Measurements from ENCODE around the gene ACTRT2. TPM values are rescaled to one million over a fixed set of nuclear protein-coding genes. Genes with fewer than 3 reads are reported as not detected.

Gene ACTRT2
- total RNA-seq, 4 donors from 2014 or later = not detected

DNA sequence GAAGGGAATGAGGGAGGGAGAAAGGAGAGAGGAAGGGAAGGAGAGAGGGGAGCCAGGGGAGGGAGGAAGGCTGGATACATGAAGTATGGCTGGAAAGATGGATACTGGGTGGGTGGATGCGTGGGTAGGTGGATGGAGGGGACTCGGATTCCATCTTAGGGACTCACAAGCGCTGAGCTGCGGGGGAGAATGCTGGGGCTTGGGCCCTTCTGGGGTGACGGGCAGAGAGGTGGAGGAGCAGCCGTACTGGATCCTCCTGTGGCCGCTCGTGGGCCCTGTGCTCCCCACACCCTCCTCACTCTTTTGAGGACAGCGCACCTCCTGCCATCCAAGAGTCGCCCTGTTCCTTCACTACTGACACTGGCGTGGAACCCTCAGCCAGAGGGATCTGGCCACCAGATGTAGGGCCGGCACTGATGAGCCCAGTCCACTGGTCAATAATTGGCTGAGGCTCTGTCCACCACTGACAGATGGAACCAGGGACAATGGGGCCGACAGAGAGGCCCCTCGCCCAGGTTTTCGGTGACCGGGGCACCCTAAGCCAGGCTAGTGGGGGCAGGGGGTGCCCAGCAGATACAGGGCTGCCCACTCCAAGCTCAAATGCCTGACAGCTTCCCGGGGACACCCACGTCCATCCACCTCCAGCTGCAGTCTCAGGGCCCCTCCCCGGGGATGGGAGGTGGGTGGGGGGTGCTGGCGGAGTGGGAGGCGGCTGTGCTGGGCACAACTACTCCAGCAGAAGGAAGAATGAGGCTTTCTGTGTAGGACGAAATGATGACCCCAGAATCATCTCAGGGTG lies 4.4 kb upstream of the ACTRT2 start:
- no peak for DNase-seq (ENCODE audit: low spot score in 2 of 2)
- no peak overlapping the region for H3K4me3 ChIP-seq
- H3K4me1 ChIP-seq = peaks cover 0 to 15% (median 0%) of the 10 kb centered on the region in 4 donors
- H3K27me3 ChIP-seq = peaks cover 0 to 40% of the 10 kb centered on the region in 2 donors
- TF ChIP-seq EP300 (IDR thresholded peaks at IDR 0.05) = no peak
- no peak for TF ChIP-seq POLR2A (IDR thresholded peaks at IDR 0.05)
- TF ChIP-seq, protein P1, sequence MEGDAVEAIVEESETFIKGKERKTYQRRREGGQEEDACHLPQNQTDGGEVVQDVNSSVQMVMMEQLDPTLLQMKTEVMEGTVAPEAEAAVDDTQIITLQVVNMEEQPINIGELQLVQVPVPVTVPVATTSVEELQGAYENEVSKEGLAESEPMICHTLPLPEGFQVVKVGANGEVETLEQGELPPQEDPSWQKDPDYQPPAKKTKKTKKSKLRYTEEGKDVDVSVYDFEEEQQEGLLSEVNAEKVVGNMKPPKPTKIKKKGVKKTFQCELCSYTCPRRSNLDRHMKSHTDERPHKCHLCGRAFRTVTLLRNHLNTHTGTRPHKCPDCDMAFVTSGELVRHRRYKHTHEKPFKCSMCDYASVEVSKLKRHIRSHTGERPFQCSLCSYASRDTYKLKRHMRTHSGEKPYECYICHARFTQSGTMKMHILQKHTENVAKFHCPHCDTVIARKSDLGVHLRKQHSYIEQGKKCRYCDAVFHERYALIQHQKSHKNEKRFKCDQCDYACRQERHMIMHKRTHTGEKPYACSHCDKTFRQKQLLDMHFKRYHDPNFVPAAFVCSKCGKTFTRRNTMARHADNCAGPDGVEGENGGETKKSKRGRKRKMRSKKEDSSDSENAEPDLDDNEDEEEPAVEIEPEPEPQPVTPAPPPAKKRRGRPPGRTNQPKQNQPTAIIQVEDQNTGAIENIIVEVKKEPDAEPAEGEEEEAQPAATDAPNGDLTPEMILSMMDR (IDR thresholded peaks at IDR 0.05) = no peak
- 55 to 67% methylated on average over 19 to 21 of the region's 22 CpGs for WGBS, 2 donors
- no peaks in the 10 kb centered on the region for H3K36me3 ChIP-seq
- H3K27ac ChIP-seq = no peak overlapping the region
- no peaks in the 10 kb centered on the region for H3K9me3 ChIP-seq

GRCh38 chr1:3017440-3018050 lies 3.7 kb upstream of the ACTRT2 start:
- Histone ChIP-seq H3K4me3 (no peak overlapping the region), H3K27me3 (peaks cover 0 to 40% of the 10 kb centered on the region in 2 donors), H3K27ac (no peak overlapping the region), H3K4me1 (peaks cover 0 to 8% (median 0%) of the 10 kb centered on the region in 4 donors), H3K9me3 (no peaks in the 10 kb centered on the region), H3K36me3 (no peaks in the 10 kb centered on the region)
- TF ChIP-seq POLR2A (IDR thresholded peaks at IDR 0.05) = no peak
- 61 to 72% methylated on average over 16 to 17 of the region's 17 CpGs for WGBS, 2 donors
- DNase-seq (ENCODE audit: low spot score in 2 of 2) = no peak

GRCh38 chr1:3018051-3018471 lies 3.2 kb upstream of the ACTRT2 start:
- WGBS, 2 donors = 96 to 98% methylated on average over 12 to 15 of the region's 16 CpGs
- DNase-seq (ENCODE audit: low spot score in 2 of 2) = no peak
- H3K27me3 ChIP-seq = peaks cover 0 to 36% of the 10 kb centered on the region in 2 donors

GRCh38 chr1:3018576-3018975 lies 2.7 kb upstream of the ACTRT2 start:
- no peak overlapping the region for H3K4me3 ChIP-seq
- no peak overlapping the region for H3K27ac ChIP-seq
- H3K27me3 ChIP-seq = peaks cover 0 to 32% of the 10 kb centered on the region in 2 donors
- no peaks in the 10 kb centered on the region for H3K9me3 ChIP-seq
- 87 to 91% methylated on average over 14 to 16 of the region's 16 CpGs for WGBS, 2 donors
- H3K4me1 ChIP-seq = peaks cover 0 to 3% (median 0%) of the 10 kb centered on the region in 4 donors
- H3K36me3 ChIP-seq = no peaks in the 10 kb centered on the region
- DNase-seq (ENCODE audit: low spot score in 2 of 2) = no peak
- TF ChIP-seq EP300 (IDR thresholded peaks at IDR 0.05) (no peak), POLR2A (IDR thresholded peaks at IDR 0.05) (no peak)
- TF ChIP-seq, protein P1 (IDR thresholded peaks at IDR 0.05) = no peak

More at GRCh38 chr1:3018051-3018471, 3.2 kb upstream of the ACTRT2 start:
- peaks cover 0 to 3% (median 0%) of the 10 kb centered on the region in 4 donors for H3K4me1 ChIP-seq
- TF ChIP-seq POLR2A (IDR thresholded peaks at IDR 0.05) (no peak), EP300 (IDR thresholded peaks at IDR 0.05) (no peak)
- TF ChIP-seq, protein P1 (IDR thresholded peaks at IDR 0.05) = no peak
- no peak overlapping the region for H3K27ac ChIP-seq
- H3K4me3 ChIP-seq = no peak overlapping the region
- H3K36me3 ChIP-seq = no peaks in the 10 kb centered on the region
- H3K9me3 ChIP-seq = no peaks in the 10 kb centered on the region

DNA sequence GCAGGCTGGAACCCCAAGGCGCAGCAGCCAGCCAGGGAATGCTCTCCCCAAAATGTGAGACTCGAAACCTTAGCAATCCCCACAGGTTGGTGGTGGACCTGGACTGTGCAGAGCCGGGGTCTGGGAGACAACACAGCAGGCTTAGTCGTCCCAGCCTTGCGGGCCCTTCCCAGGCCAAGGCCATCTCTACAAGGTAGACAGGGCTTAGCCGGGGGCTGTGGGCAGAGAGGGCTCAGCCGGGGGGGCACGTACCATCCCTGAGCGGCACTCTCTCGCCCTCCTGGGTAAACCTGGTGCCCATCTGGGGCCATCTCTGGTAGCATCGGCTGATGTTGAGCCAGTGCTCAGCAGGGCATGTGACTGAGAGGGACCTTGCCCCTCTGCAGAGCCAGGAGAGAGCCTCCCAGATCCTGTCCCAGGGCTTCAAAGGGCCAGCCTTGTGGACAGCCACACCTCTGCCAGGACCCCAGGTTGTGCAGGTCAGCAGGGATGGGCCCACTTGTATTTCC lies 2.2 kb upstream of the ACTRT2 start:
- DNase-seq (ENCODE audit: low spot score in 2 of 2) = no peak
- H3K27ac ChIP-seq = no peak overlapping the region
- no peaks in the 10 kb centered on the region for H3K9me3 ChIP-seq
- H3K27me3 ChIP-seq = peaks cover 0 to 28% of the 10 kb centered on the region in 2 donors
- WGBS, 2 donors = 95 to 97% methylated on average over 5 to 11 of the region's 11 CpGs
- peaks cover 0 to 3% (median 0%) of the 10 kb centered on the region in 4 donors for H3K4me1 ChIP-seq
- TF ChIP-seq EP300 (IDR thresholded peaks at IDR 0.05) (no peak), POLR2A (IDR thresholded peaks at IDR 0.05) (no peak)
- TF ChIP-seq, protein P1 (IDR thresholded peaks at IDR 0.05) = no peak
- H3K4me3 ChIP-seq = no peak overlapping the region
- H3K36me3 ChIP-seq = no peaks in the 10 kb centered on the region
